Measurements from ENCODE around the gene PIGL.

Gene PIGL

GRCh38 chr17:16181581-16181980, 35.4 kb upstream of the PIGL start:
- no peak overlapping the region for H3K9ac ChIP-seq (ENCODE audit: low read depth, low read length)
- peaks cover 30% of the 10 kb centered on the region for H3K36me3 ChIP-seq (ENCODE audit: insufficient read depth, low read length)
- no peaks in the 10 kb centered on the region for H3K27me3 ChIP-seq (ENCODE audit: insufficient read depth, low read length, poor library complexity)
- H3K4me2 ChIP-seq (ENCODE audit: insufficient read depth, low read length), result no peak overlapping the region
- H2AFZ ChIP-seq (ENCODE audit: low read depth, low read length), result no peak overlapping the region
- ATAC-seq (ENCODE audit: insufficient read depth, low read depth), result no peak
- H3K79me2 ChIP-seq (ENCODE audit: insufficient read depth, low read length), result peaks cover 91% of the 10 kb centered on the region
- H3K27ac ChIP-seq (ENCODE audit: low read length), result no peak overlapping the region
- no peaks in the 10 kb centered on the region for H3K4me1 ChIP-seq (ENCODE audit: insufficient read depth, low read length)
- DNase-seq, result no peak
- no peak overlapping the region for H3K4me3 ChIP-seq (ENCODE audit: low read depth in 1 of 2, low read length in 2 of 2)
- H4K20me1 ChIP-seq (ENCODE audit: insufficient read depth, low read length), result peaks cover 13% of the 10 kb centered on the region; the same call in 1 of the 2 replicates
- no peaks in the 10 kb centered on the region for H3K9me3 ChIP-seq (ENCODE audit: insufficient read depth, low read length, severe bottlenecking)
- TF ChIP-seq CTCF (IDR thresholded peaks at IDR 0.05; ENCODE audit: borderline replicate concordance, extremely low read depth, low read length, poor library complexity, severe bottlenecking), result no peak

GRCh38 chr17:16187642-16188041, 29.4 kb upstream of the PIGL start:
- no peak for TF ChIP-seq CTCF (IDR thresholded peaks at IDR 0.05; ENCODE audit: borderline replicate concordance, extremely low read depth, low read length, poor library complexity, severe bottlenecking)
- no peak for TF ChIP-seq EZH2 (IDR thresholded peaks at IDR 0.05; ENCODE audit: borderline replicate concordance, low read depth, low read length, severe bottlenecking)
- no peak overlapping the region for H3K4me3 ChIP-seq (ENCODE audit: low read depth in 1 of 2, low read length in 2 of 2)
- no peak for DNase-seq
- H3K36me3 ChIP-seq (ENCODE audit: insufficient read depth, low read length), result peaks cover 63% of the 10 kb centered on the region
- 0 out of 2 replicates have a peak, but pooled peaks cover 9% of the 10 kb centered on the region for H4K20me1 ChIP-seq (ENCODE audit: insufficient read depth, low read length)
- no peak overlapping the region for H2AFZ ChIP-seq (ENCODE audit: low read depth, low read length)
- H3K79me2 ChIP-seq (ENCODE audit: insufficient read depth, low read length), result peaks cover 92% of the 10 kb centered on the region
- H3K9me3 ChIP-seq (ENCODE audit: insufficient read depth, low read length, severe bottlenecking), result no peaks in the 10 kb centered on the region
- no peaks in the 10 kb centered on the region for H3K27me3 ChIP-seq (ENCODE audit: insufficient read depth, low read length, poor library complexity)
- no peak overlapping the region for H3K9ac ChIP-seq (ENCODE audit: low read depth, low read length)
- no peak for ATAC-seq (ENCODE audit: insufficient read depth, low read depth)
- no peak overlapping the region for H3K4me2 ChIP-seq (ENCODE audit: insufficient read depth, low read length)
- no peaks in the 10 kb centered on the region for H3K4me1 ChIP-seq (ENCODE audit: insufficient read depth, low read length)
- no peak overlapping the region for H3K27ac ChIP-seq (ENCODE audit: low read length)

- Histone ChIP-seq H3K4me3 (ENCODE audit: low read depth in 1 of 2, low read length in 2 of 2) (no peak overlapping the region), H3K79me2 (ENCODE audit: insufficient read depth, low read length) (peaks cover 86% of the 10 kb centered on the region), H4K20me1 (ENCODE audit: insufficient read depth, low read length) (0 out of 2 replicates have a peak, but pooled peaks cover 9% of the 10 kb centered on the region), H3K4me2 (ENCODE audit: insufficient read depth, low read length) (no peak overlapping the region), H3K4me1 (ENCODE audit: insufficient read depth, low read length) (no peaks in the 10 kb centered on the region), H3K9me3 (ENCODE audit: insufficient read depth, low read length, severe bottlenecking) (no peaks in the 10 kb centered on the region), H3K36me3 (ENCODE audit: insufficient read depth, low read length) (peaks cover 73% of the 10 kb centered on the region), H3K27me3 (ENCODE audit: insufficient read depth, low read length, poor library complexity) (no peaks in the 10 kb centered on the region), H2AFZ (ENCODE audit: low read depth, low read length) (no peak overlapping the region), H3K27ac (ENCODE audit: low read length) (no peak overlapping the region), H3K9ac (ENCODE audit: low read depth, low read length) (no peak overlapping the region)
- TF ChIP-seq EZH2 (IDR thresholded peaks at IDR 0.05; ENCODE audit: borderline replicate concordance, low read depth, low read length, severe bottlenecking), result no peak
- no peak for TF ChIP-seq CTCF (IDR thresholded peaks at IDR 0.05; ENCODE audit: borderline replicate concordance, extremely low read depth, low read length, poor library complexity, severe bottlenecking)
- no peak for DNase-seq
- no peak for ATAC-seq (ENCODE audit: insufficient read depth, low read depth)
These were observed 27.1 kb upstream of the PIGL start for GRCh38 chr17:16189791-16190348.
